DOHH2 (cell line): ENCODE results near the gene FBXO34.

ENCODE experiments used
- H3F3A ChIP-seq: fragments of 200-600 bp; sonication (generic), shearing (Covaris generic); 2 replicates; pipeline ENCODE4 v1.6.0; 2016; ENCODE audit warnings: antibody characterized with exemption, mild to moderate bottlenecking; ENCODE audit not compliant: control insufficient read depth, insufficient read depth
- H3K27ac ChIP-seq: fragments of 200-600 bp; sonication (generic); 2 replicates; pipeline ENCODE4 v1.5.1; 2014; ENCODE audit warnings: low read depth, mild to moderate bottlenecking, low read length, moderate library complexity
- H3K27me3 ChIP-seq: fragments of 200-600 bp; sonication (generic); 2 replicates; pipeline ENCODE4 v1.6.1; 2014; ENCODE audit warnings: mild to moderate bottlenecking, low read length, mixed read lengths; ENCODE audit not compliant: control insufficient read depth
- H3K36me3 ChIP-seq: fragments of 200-600 bp; sonication (generic); 2 replicates; pipeline ENCODE4 v1.6.1; 2014; ENCODE audit warnings: mild to moderate bottlenecking, low read length, moderate library complexity, mixed read lengths; ENCODE audit not compliant: control insufficient read depth
- H3K4me1 ChIP-seq: fragments of 200-600 bp; sonication (generic); 2 replicates; pipeline ENCODE4 v1.6.1; 2014; ENCODE audit warnings: mild to moderate bottlenecking, low read length, mixed read lengths; ENCODE audit not compliant: control insufficient read depth
- H3K4me2 ChIP-seq: fragments of 200-600 bp; sonication (generic); 2 replicates; pipeline ENCODE4 v1.6.0; 2014; ENCODE audit warnings: mild to moderate bottlenecking, low read length, moderate library complexity
- H3K4me3 ChIP-seq: fragments of 200-600 bp; sonication (generic); 2 replicates; pipeline ENCODE4 v1.5.1; 2014; ENCODE audit warnings: mild to moderate bottlenecking, low read length, mixed read lengths
- H3K79me2 ChIP-seq: fragments of 200-600 bp; sonication (generic); 2 replicates; pipeline ENCODE4 v1.6.1; 2014; ENCODE audit warnings: mild to moderate bottlenecking, low read length, mixed read lengths; ENCODE audit not compliant: control insufficient read depth
- H3K9me2 ChIP-seq: fragments of 200-600 bp; sonication (generic); replicated peaks from 2 replicates; pipeline ENCODE4 v1.6.1; 2014; ENCODE audit warnings: mild to moderate bottlenecking, low read length, mixed read lengths; ENCODE audit not compliant: control insufficient read depth
- H3K9me3 ChIP-seq: fragments of 200-600 bp; sonication (generic); 2 replicates; pipeline ENCODE4 v1.6.1; 2014; ENCODE audit warnings: antibody characterized with exemption, low read length, mixed read lengths; ENCODE audit not compliant: control insufficient read depth, insufficient read depth
- H4K20me1 ChIP-seq: fragments of 200-600 bp; sonication (generic); 2 replicates; pipeline ENCODE4 v1.6.0; 2014; ENCODE audit warnings: low read depth, mild to moderate bottlenecking, antibody characterized with exemption, low read length, moderate library complexity; ENCODE audit not compliant: control insufficient read depth, insufficient read depth
- EZH2phosphoT487 ChIP-seq: fragments of 200-600 bp; sonication (generic); IDR thresholded peaks from 2 replicates; pipeline ENCODE4 v1.6.1; 2017; ENCODE audit warnings: borderline replicate concordance, mild to moderate bottlenecking, antibody characterized with exemption, low read length, moderate library complexity, mixed read lengths
- TF ChIP-seq, protein P1 (sequence below): fragments of 200-600 bp; sonication (generic); IDR thresholded peaks from one replicate; pipeline ENCODE4 v1.5.1; 2014; ENCODE audit warnings: antibody characterized with exemption, mild to moderate bottlenecking, low read depth, low read length; ENCODE audit not compliant: poor library complexity, severe bottlenecking

Gene FBXO34

DNA sequence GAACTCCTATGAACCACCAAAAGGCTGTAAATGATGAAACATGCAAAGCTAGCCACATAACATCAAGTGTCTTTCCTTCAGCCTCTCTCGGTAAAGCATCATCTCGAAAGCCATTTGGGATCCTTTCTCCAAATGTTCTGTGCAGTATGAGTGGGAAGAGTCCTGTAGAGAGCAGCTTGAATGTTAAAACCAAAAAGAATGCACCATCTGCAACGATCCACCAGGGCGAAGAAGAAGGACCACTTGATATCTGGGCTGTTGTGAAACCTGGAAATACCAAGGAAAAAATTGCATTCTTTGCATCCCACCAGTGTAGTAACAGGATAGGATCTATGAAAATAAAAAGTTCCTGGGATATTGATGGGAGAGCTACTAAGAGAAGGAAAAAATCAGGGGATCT is 79.2 kb downstream of the FBXO34 start:
- Histone ChIP-seq H3K9me2 (no peaks in the 10 kb centered on the region), H3K79me2 (peaks cover 38% of the 10 kb centered on the region), H3K27ac (no peak overlapping the region), H3K27me3 (no peaks in the 10 kb centered on the region), H3K4me1 (peaks cover 12% of the 10 kb centered on the region), H3K4me2 (no peak overlapping the region), H3F3A (no peaks in the 10 kb centered on the region), H3K9me3 (no peaks in the 10 kb centered on the region), H3K4me3 (no peak overlapping the region), H4K20me1 (no peaks in the 10 kb centered on the region; the same call in 1 of the 2 replicates), H3K36me3 (peaks cover 27% of the 10 kb centered on the region)
- no peak for TF ChIP-seq EZH2phosphoT487
- TF ChIP-seq, protein P1, sequence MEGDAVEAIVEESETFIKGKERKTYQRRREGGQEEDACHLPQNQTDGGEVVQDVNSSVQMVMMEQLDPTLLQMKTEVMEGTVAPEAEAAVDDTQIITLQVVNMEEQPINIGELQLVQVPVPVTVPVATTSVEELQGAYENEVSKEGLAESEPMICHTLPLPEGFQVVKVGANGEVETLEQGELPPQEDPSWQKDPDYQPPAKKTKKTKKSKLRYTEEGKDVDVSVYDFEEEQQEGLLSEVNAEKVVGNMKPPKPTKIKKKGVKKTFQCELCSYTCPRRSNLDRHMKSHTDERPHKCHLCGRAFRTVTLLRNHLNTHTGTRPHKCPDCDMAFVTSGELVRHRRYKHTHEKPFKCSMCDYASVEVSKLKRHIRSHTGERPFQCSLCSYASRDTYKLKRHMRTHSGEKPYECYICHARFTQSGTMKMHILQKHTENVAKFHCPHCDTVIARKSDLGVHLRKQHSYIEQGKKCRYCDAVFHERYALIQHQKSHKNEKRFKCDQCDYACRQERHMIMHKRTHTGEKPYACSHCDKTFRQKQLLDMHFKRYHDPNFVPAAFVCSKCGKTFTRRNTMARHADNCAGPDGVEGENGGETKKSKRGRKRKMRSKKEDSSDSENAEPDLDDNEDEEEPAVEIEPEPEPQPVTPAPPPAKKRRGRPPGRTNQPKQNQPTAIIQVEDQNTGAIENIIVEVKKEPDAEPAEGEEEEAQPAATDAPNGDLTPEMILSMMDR: no peak

DNA sequence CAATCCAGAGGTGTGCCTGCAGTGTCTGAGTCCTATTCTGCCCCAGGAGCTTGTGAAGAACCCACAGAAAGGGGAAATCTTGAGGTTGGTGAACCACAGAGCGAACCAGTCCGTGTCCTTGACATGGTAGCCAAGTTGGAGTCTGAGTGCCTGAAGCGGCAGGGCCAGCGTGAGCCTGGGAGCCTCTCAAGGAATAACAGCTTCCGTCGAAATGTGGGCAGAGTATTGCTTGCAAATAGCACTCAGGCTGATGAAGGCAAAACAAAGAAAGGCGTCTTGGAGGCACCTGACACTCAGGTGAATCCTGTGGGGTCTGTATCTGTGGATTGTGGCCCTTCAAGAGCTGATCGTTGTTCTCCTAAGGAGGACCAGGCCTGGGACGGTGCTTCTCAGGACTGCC is 79.9 kb downstream of the FBXO34 start:
- H3K27ac ChIP-seq: no peak overlapping the region
- H3K36me3 ChIP-seq: peaks cover 27% of the 10 kb centered on the region
- H3K27me3 ChIP-seq: no peaks in the 10 kb centered on the region
- H3F3A ChIP-seq: no peaks in the 10 kb centered on the region
- H3K79me2 ChIP-seq: peaks cover 32% of the 10 kb centered on the region
- no peaks in the 10 kb centered on the region for H3K9me2 ChIP-seq
- TF ChIP-seq, protein P1: no peak
- TF ChIP-seq EZH2phosphoT487: no peak
- peaks cover 12% of the 10 kb centered on the region for H3K4me1 ChIP-seq
- H4K20me1 ChIP-seq: no peaks in the 10 kb centered on the region; the same call in 1 of the 2 replicates
- H3K4me3 ChIP-seq: no peak overlapping the region
- H3K4me2 ChIP-seq: no peak overlapping the region
- no peaks in the 10 kb centered on the region for H3K9me3 ChIP-seq

DNA sequence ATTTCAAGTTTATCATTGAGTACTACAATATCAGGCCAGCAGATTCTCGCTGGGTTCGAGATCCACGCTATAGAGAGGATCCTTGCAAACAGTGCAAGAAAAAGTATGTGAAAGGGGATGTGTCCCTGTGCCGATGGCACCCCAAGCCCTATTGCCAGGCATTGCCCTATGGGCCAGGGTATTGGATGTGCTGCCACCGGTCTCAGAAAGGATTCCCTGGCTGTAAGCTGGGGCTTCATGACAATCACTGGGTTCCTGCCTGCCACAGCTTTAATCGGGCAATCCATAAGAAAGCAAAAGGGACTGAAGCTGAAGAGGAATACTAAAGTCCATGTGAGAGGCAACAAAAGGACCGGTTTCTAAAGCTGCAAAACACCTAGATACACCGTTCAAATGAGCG is 81.0 kb downstream of the FBXO34 start:
- Histone ChIP-seq H3K36me3 (peaks cover 27% of the 10 kb centered on the region), H3F3A (no peaks in the 10 kb centered on the region), H3K9me2 (no peaks in the 10 kb centered on the region), H4K20me1 (no peaks in the 10 kb centered on the region; the same call in 1 of the 2 replicates), H3K27me3 (no peaks in the 10 kb centered on the region), H3K27ac (no peak overlapping the region), H3K79me2 (peaks cover 22% of the 10 kb centered on the region), H3K4me2 (no peak overlapping the region), H3K4me3 (no peak overlapping the region), H3K4me1 (peaks cover 12% of the 10 kb centered on the region), H3K9me3 (no peaks in the 10 kb centered on the region)
- TF ChIP-seq, protein P1: no peak
- no peak for TF ChIP-seq EZH2phosphoT487
